ENCODE results near the gene LETM1.
"Not testable (repeated sequence)": the region's sequence is repeated elsewhere in the genome, so short reads cannot be mapped to it uniquely, and the experiment has no call there.

The LETM1 gene

GRCh38 chr4:1846580-1846979 is 9.4 kb downstream of the LETM1 start:
- FAIRE-seq = peak; percentile 59

GRCh38 chr4:1844618-1845017 is 11.3 kb downstream of the LETM1 start:
- not testable (repeated sequence) for FAIRE-seq; DNase-seq (ENCODE audit: insufficient read length, low spot score)

More at GRCh38 chr4:1846580-1846979, 9.4 kb downstream of the LETM1 start:
- DNase-seq (ENCODE audit: insufficient read length, low spot score) = no peak
- TF ChIP-seq PAX5 (IDR thresholded peaks at IDR 0.05; ENCODE audit: insufficient read depth, low read length, severe bottlenecking) (peak; percentile 34), TAF1 (IDR thresholded peaks at IDR 0.05; ENCODE audit: low read depth, low read length) (no peak)

GRCh38 chr4:1843852-1844251 is 12.1 kb downstream of the LETM1 start:
- TF ChIP-seq POU2F2 (IDR thresholded peaks at IDR 0.05; ENCODE audit: low read depth, low read length) (no peak), POLR2AphosphoS5 (IDR thresholded peaks at IDR 0.05; ENCODE audit: low read depth, low read length) (no peak), SPI1 (IDR thresholded peaks at IDR 0.05; ENCODE audit: low read depth, low read length) (no peak), POLR2A (IDR thresholded peaks at IDR 0.05; ENCODE audit: low read depth, low read length) (no peak), TAF1 (IDR thresholded peaks at IDR 0.05; ENCODE audit: low read depth, low read length) (no peak), PAX5 (IDR thresholded peaks at IDR 0.05; ENCODE audit: insufficient read depth, low read length, severe bottlenecking) (no peak)
- no peak for DNase-seq (ENCODE audit: insufficient read length, low spot score)
- no peak for FAIRE-seq

GRCh38 chr4:1842993-1843448 is 12.9 kb downstream of the LETM1 start:
- no peak for TF ChIP-seq TAF1 (IDR thresholded peaks at IDR 0.05; ENCODE audit: low read depth, low read length)
- TF ChIP-seq POU2F2 (IDR thresholded peaks at IDR 0.05; ENCODE audit: low read depth, low read length) = no peak
- no peak for TF ChIP-seq SPI1 (IDR thresholded peaks at IDR 0.05; ENCODE audit: low read depth, low read length)
- TF ChIP-seq POLR2AphosphoS5 (IDR thresholded peaks at IDR 0.05; ENCODE audit: low read depth, low read length) = no peak
- no peak for TF ChIP-seq POLR2A (IDR thresholded peaks at IDR 0.05; ENCODE audit: low read depth, low read length)
- no peak for TF ChIP-seq PAX5 (IDR thresholded peaks at IDR 0.05; ENCODE audit: insufficient read depth, low read length, severe bottlenecking)
- no peak for FAIRE-seq
- DNase-seq (ENCODE audit: insufficient read length, low spot score) = no peak

- FAIRE-seq (no peak), DNase-seq (ENCODE audit: insufficient read length, low spot score) (no peak)
- no peak for TF ChIP-seq TAF1 (IDR thresholded peaks at IDR 0.05; ENCODE audit: low read depth, low read length)
- no peak for TF ChIP-seq SPI1 (IDR thresholded peaks at IDR 0.05; ENCODE audit: low read depth, low read length)
- no peak for TF ChIP-seq POU2F2 (IDR thresholded peaks at IDR 0.05; ENCODE audit: low read depth, low read length)
- TF ChIP-seq PAX5 (IDR thresholded peaks at IDR 0.05; ENCODE audit: insufficient read depth, low read length, severe bottlenecking) = no peak
- no peak for TF ChIP-seq POLR2AphosphoS5 (IDR thresholded peaks at IDR 0.05; ENCODE audit: low read depth, low read length)
- TF ChIP-seq POLR2A (IDR thresholded peaks at IDR 0.05; ENCODE audit: low read depth, low read length) = no peak
Measured at GRCh38 chr4:1842339-1842895, 13.5 kb downstream of the LETM1 start.

- FAIRE-seq (no peak), DNase-seq (ENCODE audit: insufficient read length, low spot score) (no peak)
- TF ChIP-seq POU2F2 (IDR thresholded peaks at IDR 0.05; ENCODE audit: low read depth, low read length) (no peak), PAX5 (IDR thresholded peaks at IDR 0.05; ENCODE audit: insufficient read depth, low read length, severe bottlenecking) (no peak), TAF1 (IDR thresholded peaks at IDR 0.05; ENCODE audit: low read depth, low read length) (no peak)
Measured at GRCh38 chr4:1841887-1842210, 14.1 kb downstream of the LETM1 start.

- DNase-seq (ENCODE audit: insufficient read length, low spot score) = no peak
- no peak for FAIRE-seq
- TF ChIP-seq SPI1 (IDR thresholded peaks at IDR 0.05; ENCODE audit: low read depth, low read length) (no peak), TAF1 (IDR thresholded peaks at IDR 0.05; ENCODE audit: low read depth, low read length) (no peak), POLR2A (IDR thresholded peaks at IDR 0.05; ENCODE audit: low read depth, low read length) (no peak), POLR2AphosphoS5 (IDR thresholded peaks at IDR 0.05; ENCODE audit: low read depth, low read length) (no peak)
Measured at GRCh38 chr4:1841201-1841886, 14.6 kb downstream of the LETM1 start.

- TF ChIP-seq TAF1 (IDR thresholded peaks at IDR 0.05; ENCODE audit: low read depth, low read length) (no peak), POLR2AphosphoS5 (IDR thresholded peaks at IDR 0.05; ENCODE audit: low read depth, low read length) (no peak), POU2F2 (IDR thresholded peaks at IDR 0.05; ENCODE audit: low read depth, low read length) (no peak), PAX5 (IDR thresholded peaks at IDR 0.05; ENCODE audit: insufficient read depth, low read length, severe bottlenecking) (no peak), POLR2A (IDR thresholded peaks at IDR 0.05; ENCODE audit: low read depth, low read length) (no peak), SPI1 (IDR thresholded peaks at IDR 0.05; ENCODE audit: low read depth, low read length) (no peak)
- DNase-seq (ENCODE audit: insufficient read length, low spot score) = no peak
- no peak for FAIRE-seq
Measured at GRCh38 chr4:1839282-1839681, 16.7 kb downstream of the LETM1 start.

GRCh38 chr4:1837069-1837468 is 18.9 kb downstream of the LETM1 start:
- FAIRE-seq (no peak), DNase-seq (ENCODE audit: insufficient read length, low spot score) (no peak)

GRCh38 chr4:1836650-1837049 is 19.3 kb downstream of the LETM1 start:
- no peak for FAIRE-seq
- TF ChIP-seq TAF1 (IDR thresholded peaks at IDR 0.05; ENCODE audit: low read depth, low read length) (no peak), POU2F2 (IDR thresholded peaks at IDR 0.05; ENCODE audit: low read depth, low read length) (no peak), SPI1 (IDR thresholded peaks at IDR 0.05; ENCODE audit: low read depth, low read length) (no peak), POLR2A (IDR thresholded peaks at IDR 0.05; ENCODE audit: low read depth, low read length) (no peak), PAX5 (IDR thresholded peaks at IDR 0.05; ENCODE audit: insufficient read depth, low read length, severe bottlenecking) (no peak)

More at GRCh38 chr4:1837069-1837468, 18.9 kb downstream of the LETM1 start:
- TF ChIP-seq PAX5 (IDR thresholded peaks at IDR 0.05; ENCODE audit: insufficient read depth, low read length, severe bottlenecking) (no peak), POLR2A (IDR thresholded peaks at IDR 0.05; ENCODE audit: low read depth, low read length) (no peak), POLR2AphosphoS5 (IDR thresholded peaks at IDR 0.05; ENCODE audit: low read depth, low read length) (no peak), TAF1 (IDR thresholded peaks at IDR 0.05; ENCODE audit: low read depth, low read length) (no peak), POU2F2 (IDR thresholded peaks at IDR 0.05; ENCODE audit: low read depth, low read length) (no peak), SPI1 (IDR thresholded peaks at IDR 0.05; ENCODE audit: low read depth, low read length) (no peak)

GRCh38 chr4:1835836-1836235 is 20.1 kb downstream of the LETM1 start:
- DNase-seq (ENCODE audit: insufficient read length, low spot score); FAIRE-seq: not testable (repeated sequence)

More at GRCh38 chr4:1836650-1837049, 19.3 kb downstream of the LETM1 start:
- DNase-seq (ENCODE audit: insufficient read length, low spot score) = no peak
